CD4-positive, alpha-beta T cell (primary cell): ENCODE data around the gene AUTS2. TPM values are rescaled to one million over a fixed set of nuclear protein-coding genes. Genes with fewer than 3 reads are reported as not detected.

Experiments
- ATAC-seq: fragments of 200-7000 bp; cut with Tn5 transposase; one replicate; pipeline ENCODE4 v1.10.0; 2022; ENCODE audit warnings: mild to moderate bottlenecking; ENCODE audit not compliant: poor library complexity
- CTCF ChIA-PET: fragments of 350-600 bp; sonication (Branson Sonifier 250); formaldehyde crosslinking; loops from one replicate; lab custom pipeline; 2021; ENCODE audit warnings: antibody characterized with exemption, inconsistent platforms; lab: Charles Lee
- POLR2A ChIA-PET: fragments of 350-600 bp; sonication (Branson Sonifier 250); formaldehyde crosslinking; loops from one replicate; lab custom pipeline; 2021; ENCODE audit warnings: antibody characterized with exemption, inconsistent platforms; lab: Charles Lee
- DNase-seq, 14 experiments: peaks; one replicate each; pipeline ENCODE4 v3.0.0-alpha.2; 2013 to 2020; ENCODE audit warnings: mixed read lengths in 2 of 14
- H3K27ac ChIP-seq, 2 donors: one replicate each; pipeline versions ENCODE4 v1.5.1 to v1.7.0; 2013; ENCODE audit warnings: low read length in 2 of 2, low read depth in 1 of 2, mild to moderate bottlenecking in 1 of 2
- H3K27me3 ChIP-seq, 2 experiments: 1 replicate in 1 of 2; 2 replicates in 1 of 2; pipeline versions ENCODE4 v1.6.1 to v1.7.0; 2013; ENCODE audit warnings: low read length in 2 of 2, control low read depth in 1 of 2, mild to moderate bottlenecking in 1 of 2, moderate library complexity in 1 of 2; ENCODE audit not compliant: insufficient read depth in 2 of 2, control insufficient read depth in 1 of 2
- H3K36me3 ChIP-seq: one replicate; pipeline ENCODE4 v1.6.1; 2013; ENCODE audit warnings: low read length, control low read depth; ENCODE audit not compliant: insufficient read depth
- H3K4me1 ChIP-seq: one replicate; pipeline ENCODE4 v1.6.1; 2013; ENCODE audit warnings: low read length, control low read depth; ENCODE audit not compliant: insufficient read depth
- H3K4me3 ChIP-seq: one replicate; pipeline ENCODE4 v1.5.1; 2013; ENCODE audit warnings: mild to moderate bottlenecking, low read length, moderate library complexity
- H3K9me3 ChIP-seq, 2 experiments: 1 replicate in 1 of 2; 2 replicates in 1 of 2; pipeline versions ENCODE4 v1.6.1 to v1.7.0; 2013; ENCODE audit warnings: low read length in 2 of 2, mild to moderate bottlenecking in 2 of 2, control low read depth in 1 of 2, moderate library complexity in 1 of 2; ENCODE audit not compliant: control insufficient read depth in 1 of 2, insufficient read depth in 1 of 2
- H3K27ac Mint-ChIP-seq: one replicate; pipeline ENCODE4 v1.8.0; 2020; ENCODE audit warnings: mixed read lengths
- H3K27me3 Mint-ChIP-seq: one replicate; pipeline ENCODE4 v1.8.0; 2021; ENCODE audit warnings: mixed read lengths
- H3K36me3 Mint-ChIP-seq: one replicate; pipeline ENCODE4 v1.8.0; 2021; ENCODE audit warnings: low read depth, mixed read lengths
- H3K4me1 Mint-ChIP-seq: one replicate; pipeline ENCODE4 v1.8.0; 2021; ENCODE audit warnings: low read depth, mixed read lengths
- H3K4me3 Mint-ChIP-seq: one replicate; pipeline ENCODE4 v1.8.0; 2020; ENCODE audit warnings: mild to moderate bottlenecking, mixed read lengths
- H3K9me3 Mint-ChIP-seq: one replicate; pipeline ENCODE4 v1.8.0; 2020; ENCODE audit warnings: mixed read lengths
- intact Hi-C, 2 experiments: fragments of 100-400 bp; cut with DNase I in 1 of 2; cut with micrococcal nuclease in 1 of 2; formaldehyde crosslinking; loops; one replicate each; pipeline versions ENCODE4 v1.15.1 to v1.9.0; 2023 to 2025; cut with DNase I, micrococcal nuclease
- total RNA-seq, 174 experiments: library from RNA in 2 of 174; stranded (reverse) in 2 of 174; gene quantifications; one replicate each; pipeline ENCODE4 v1.2.3 and lab custom pipeline; 2021 to 2026
- TF ChIP-seq, protein P1 (sequence below): fragments of 200-600 bp; IDR thresholded peaks from one replicate; pipeline ENCODE4 v1.8.0; 2022; ENCODE audit warnings: antibody characterized with exemption, mild to moderate bottlenecking

Gene AUTS2
- total RNA-seq, 2 experiments from 2014 or later, result 43.6 to 47.6 TPM

DNA sequence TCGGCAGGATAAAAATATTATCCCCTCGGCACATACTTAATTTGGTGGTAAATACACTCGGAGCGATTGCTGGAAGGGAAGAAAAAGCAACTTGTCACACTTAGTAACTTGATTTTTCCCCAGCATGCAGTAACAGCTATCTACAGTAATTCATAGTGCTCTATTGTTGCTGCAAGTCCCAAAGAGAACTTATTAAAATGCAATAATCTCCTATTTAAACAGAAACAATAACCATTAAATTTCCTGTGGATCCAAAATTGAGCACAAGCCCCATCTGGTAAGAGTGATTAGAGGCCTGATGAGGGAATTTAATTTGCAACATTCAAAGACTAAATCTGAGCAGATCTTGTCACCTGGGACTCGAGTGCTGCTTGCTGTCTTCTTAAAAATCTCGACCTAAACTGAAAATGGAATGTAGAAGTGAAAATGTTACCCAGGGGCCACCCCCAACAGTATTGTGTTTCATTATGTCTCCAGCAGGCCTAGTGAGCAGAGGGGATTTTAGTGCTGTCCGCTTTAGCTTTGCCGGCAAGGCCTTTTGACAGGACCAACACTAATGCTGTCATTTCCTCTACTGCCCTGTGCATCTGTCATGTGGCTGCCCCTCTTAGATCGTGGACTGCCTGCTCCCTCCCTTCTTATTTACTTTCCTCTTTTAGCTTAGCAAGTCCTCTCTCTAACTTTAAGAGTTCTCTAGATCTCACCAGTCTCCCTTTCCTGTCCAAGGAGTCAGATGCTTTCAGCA is 639.7 kb downstream of the AUTS2 start:
- ChIA-PET CTCF (no interaction called here), POLR2A (no interaction called here)
- H3K4me1 ChIP-seq, result no peaks in the 10 kb centered on the region
- no peaks in the 10 kb centered on the region for H3K9me3 ChIP-seq
- no peaks in the 10 kb centered on the region for H3K4me1 Mint-ChIP-seq
- H3K27ac ChIP-seq, result no peak overlapping the region
- no peak overlapping the region for H3K4me3 ChIP-seq
- H3K36me3 Mint-ChIP-seq, result no peaks in the 10 kb centered on the region
- no peak overlapping the region for H3K4me3 Mint-ChIP-seq
- DNase-seq (no peak), ATAC-seq (no peak)
- no peak overlapping the region for H3K27ac Mint-ChIP-seq
- H3K27me3 ChIP-seq, result no peaks in the 10 kb centered on the region
- no peaks in the 10 kb centered on the region for H3K27me3 Mint-ChIP-seq
- H3K9me3 Mint-ChIP-seq, result peaks cover 5% of the 10 kb centered on the region
- TF ChIP-seq, protein P1, sequence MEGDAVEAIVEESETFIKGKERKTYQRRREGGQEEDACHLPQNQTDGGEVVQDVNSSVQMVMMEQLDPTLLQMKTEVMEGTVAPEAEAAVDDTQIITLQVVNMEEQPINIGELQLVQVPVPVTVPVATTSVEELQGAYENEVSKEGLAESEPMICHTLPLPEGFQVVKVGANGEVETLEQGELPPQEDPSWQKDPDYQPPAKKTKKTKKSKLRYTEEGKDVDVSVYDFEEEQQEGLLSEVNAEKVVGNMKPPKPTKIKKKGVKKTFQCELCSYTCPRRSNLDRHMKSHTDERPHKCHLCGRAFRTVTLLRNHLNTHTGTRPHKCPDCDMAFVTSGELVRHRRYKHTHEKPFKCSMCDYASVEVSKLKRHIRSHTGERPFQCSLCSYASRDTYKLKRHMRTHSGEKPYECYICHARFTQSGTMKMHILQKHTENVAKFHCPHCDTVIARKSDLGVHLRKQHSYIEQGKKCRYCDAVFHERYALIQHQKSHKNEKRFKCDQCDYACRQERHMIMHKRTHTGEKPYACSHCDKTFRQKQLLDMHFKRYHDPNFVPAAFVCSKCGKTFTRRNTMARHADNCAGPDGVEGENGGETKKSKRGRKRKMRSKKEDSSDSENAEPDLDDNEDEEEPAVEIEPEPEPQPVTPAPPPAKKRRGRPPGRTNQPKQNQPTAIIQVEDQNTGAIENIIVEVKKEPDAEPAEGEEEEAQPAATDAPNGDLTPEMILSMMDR, result no peak
- intact Hi-C loops, result no loop called here
- no peaks in the 10 kb centered on the region for H3K36me3 ChIP-seq

GRCh38 chr7:70239918-70240317 is 641.6 kb downstream of the AUTS2 start:
- H3K36me3 Mint-ChIP-seq, result no peaks in the 10 kb centered on the region
- intact Hi-C loops, result no loop called here
- ChIA-PET CTCF (no interaction called here), POLR2A (interaction anchor here (0.7 kb wide), 1 partner anchor 454 kb away, joined by 3 read pairs; no protein-coding TSS in a partner anchor)
- H3K27ac ChIP-seq, result no peak overlapping the region
- no peak overlapping the region for H3K4me3 Mint-ChIP-seq
- no peak overlapping the region for H3K4me3 ChIP-seq
- no peaks in the 10 kb centered on the region for H3K27me3 ChIP-seq
- TF ChIP-seq, protein P1, result no peak
- no peak for ATAC-seq
- no peaks in the 10 kb centered on the region for H3K4me1 ChIP-seq
- H3K9me3 Mint-ChIP-seq, result no peaks in the 10 kb centered on the region
- no peaks in the 10 kb centered on the region for H3K4me1 Mint-ChIP-seq
- DNase-seq, result no peak
- no peak overlapping the region for H3K27ac Mint-ChIP-seq
- H3K27me3 Mint-ChIP-seq, result no peaks in the 10 kb centered on the region
- H3K9me3 ChIP-seq, result no peaks in the 10 kb centered on the region
- no peaks in the 10 kb centered on the region for H3K36me3 ChIP-seq

- Histone ChIP-seq H3K4me1 (no peaks in the 10 kb centered on the region), H3K27ac (no peak overlapping the region), H3K9me3 (no peaks in the 10 kb centered on the region), H3K4me3 (no peak overlapping the region), H3K36me3 (no peaks in the 10 kb centered on the region), H3K27me3 (no peaks in the 10 kb centered on the region)
- no peaks in the 10 kb centered on the region for H3K27me3 Mint-ChIP-seq
- TF ChIP-seq, protein P1, result no peak
- ATAC-seq (no peak), DNase-seq (no peak)
- H3K4me3 Mint-ChIP-seq, result no peak overlapping the region
- CTCF ChIA-PET, result no interaction called here
- no peaks in the 10 kb centered on the region for H3K9me3 Mint-ChIP-seq
- H3K27ac Mint-ChIP-seq, result no peak overlapping the region
- intact Hi-C loops, result no loop called here
- no peaks in the 10 kb centered on the region for H3K4me1 Mint-ChIP-seq
- no peaks in the 10 kb centered on the region for H3K36me3 Mint-ChIP-seq
- POLR2A ChIA-PET, result no interaction called here
Measured at GRCh38 chr7:70240873-70241272, 642.6 kb downstream of the AUTS2 start.
